ENCODE results near the gene HLA-F.
A peak's percentile ranks its signal among the peaks of the same experiment; 100 is the strongest.

Gene HLA-F

GRCh38 chr6:29710281-29710941 lies 12.8 kb upstream of the HLA-F start:
- Histone ChIP-seq H3K36me3 (ENCODE audit: insufficient read depth, low read length) (no peaks in the 10 kb centered on the region), H3K27ac (no peak overlapping the region), H3K4me3 (no peak overlapping the region), H3K9ac (ENCODE audit: insufficient read length) (no peak overlapping the region), H3K9me3 (ENCODE audit: low read depth, low read length) (no peaks in the 10 kb centered on the region)
- no peak for TF ChIP-seq FOXP2 (optimal IDR thresholded peaks at IDR 0.05; ENCODE audit: control extremely low read depth, extremely low read length, insufficient read depth)
- TF ChIP-seq POLR2AphosphoS5 (IDR thresholded peaks at IDR 0.05; ENCODE audit: borderline replicate concordance, low read depth, low read length) = no peak
- TF ChIP-seq EZH2 (IDR thresholded peaks at IDR 0.05) = no peak
- no peak for DNase-seq (ENCODE audit: low read depth, low spot score)

- no peaks in the 10 kb centered on the region for H3K9me3 ChIP-seq (ENCODE audit: low read depth, low read length)
- H3K9ac ChIP-seq (ENCODE audit: insufficient read length) = no peak overlapping the region
- no peak for TF ChIP-seq FOXP2 (optimal IDR thresholded peaks at IDR 0.05; ENCODE audit: control extremely low read depth, extremely low read length, insufficient read depth)
- no peak for TF ChIP-seq EZH2 (IDR thresholded peaks at IDR 0.05)
- TF ChIP-seq POLR2AphosphoS5 (IDR thresholded peaks at IDR 0.05; ENCODE audit: borderline replicate concordance, low read depth, low read length) = no peak
- H3K4me3 ChIP-seq = no peak overlapping the region
- DNase-seq (ENCODE audit: low read depth, low spot score) = no peak
- H3K36me3 ChIP-seq (ENCODE audit: insufficient read depth, low read length) = no peaks in the 10 kb centered on the region
- no peak overlapping the region for H3K27ac ChIP-seq
Measured at GRCh38 chr6:29720863-29721262, 2.4 kb upstream of the HLA-F start.

GRCh38 chr6:29723666-29724588 lies 693 bp downstream of the HLA-F start:
- Histone ChIP-seq H3K9ac (ENCODE audit: insufficient read length) (peak overlapping the region; percentile 66), H3K4me3 (peak overlapping the region; percentile 88), H3K27ac (no peak overlapping the region), H3K9me3 (ENCODE audit: low read depth, low read length) (no peaks in the 10 kb centered on the region), H3K36me3 (ENCODE audit: insufficient read depth, low read length) (no peaks in the 10 kb centered on the region)
- no peak for DNase-seq (ENCODE audit: low read depth, low spot score)
- TF ChIP-seq EZH2 (IDR thresholded peaks at IDR 0.05) (no peak), POLR2AphosphoS5 (IDR thresholded peaks at IDR 0.05; ENCODE audit: borderline replicate concordance, low read depth, low read length) (no peak), FOXP2 (optimal IDR thresholded peaks at IDR 0.05; ENCODE audit: control extremely low read depth, extremely low read length, insufficient read depth) (no peak)

GRCh38 chr6:29724937-29725869 lies 2.0 kb downstream of the HLA-F start:
- Histone ChIP-seq H3K4me3 (no peak overlapping the region), H3K9ac (ENCODE audit: insufficient read length) (no peak overlapping the region), H3K36me3 (ENCODE audit: insufficient read depth, low read length) (no peaks in the 10 kb centered on the region), H3K9me3 (ENCODE audit: low read depth, low read length) (no peaks in the 10 kb centered on the region), H3K27ac (no peak overlapping the region)
- DNase-seq (ENCODE audit: low read depth, low spot score) = no peak
- TF ChIP-seq POLR2AphosphoS5 (IDR thresholded peaks at IDR 0.05; ENCODE audit: borderline replicate concordance, low read depth, low read length) (no peak), EZH2 (IDR thresholded peaks at IDR 0.05) (no peak), FOXP2 (optimal IDR thresholded peaks at IDR 0.05; ENCODE audit: control extremely low read depth, extremely low read length, insufficient read depth) (no peak)

GRCh38 chr6:29726001-29726400 lies 2.8 kb downstream of the HLA-F start:
- no peak for TF ChIP-seq FOXP2 (optimal IDR thresholded peaks at IDR 0.05; ENCODE audit: control extremely low read depth, extremely low read length, insufficient read depth)
- TF ChIP-seq EZH2 (IDR thresholded peaks at IDR 0.05) = no peak
- no peak for TF ChIP-seq POLR2AphosphoS5 (IDR thresholded peaks at IDR 0.05; ENCODE audit: borderline replicate concordance, low read depth, low read length)
- no peak overlapping the region for H3K4me3 ChIP-seq
- DNase-seq (ENCODE audit: low read depth, low spot score) = no peak
- no peaks in the 10 kb centered on the region for H3K36me3 ChIP-seq (ENCODE audit: insufficient read depth, low read length)
- no peak overlapping the region for H3K27ac ChIP-seq
- no peak overlapping the region for H3K9ac ChIP-seq (ENCODE audit: insufficient read length)
- H3K9me3 ChIP-seq (ENCODE audit: low read depth, low read length) = no peaks in the 10 kb centered on the region

GRCh38 chr6:29726571-29727194 lies 3.4 kb downstream of the HLA-F start:
- no peak for DNase-seq (ENCODE audit: low read depth, low spot score)
- TF ChIP-seq FOXP2 (optimal IDR thresholded peaks at IDR 0.05; ENCODE audit: control extremely low read depth, extremely low read length, insufficient read depth) (no peak), POLR2AphosphoS5 (IDR thresholded peaks at IDR 0.05; ENCODE audit: borderline replicate concordance, low read depth, low read length) (no peak), EZH2 (IDR thresholded peaks at IDR 0.05) (no peak)
- no peak overlapping the region for H3K27ac ChIP-seq
- no peaks in the 10 kb centered on the region for H3K36me3 ChIP-seq (ENCODE audit: insufficient read depth, low read length)
- no peaks in the 10 kb centered on the region for H3K9me3 ChIP-seq (ENCODE audit: low read depth, low read length)
- no peak overlapping the region for H3K4me3 ChIP-seq
- no peak overlapping the region for H3K9ac ChIP-seq (ENCODE audit: insufficient read length)

- Histone ChIP-seq H3K27ac (no peak overlapping the region), H3K9ac (ENCODE audit: insufficient read length) (no peak overlapping the region), H3K36me3 (ENCODE audit: insufficient read depth, low read length) (no peaks in the 10 kb centered on the region), H3K4me3 (no peak overlapping the region), H3K9me3 (ENCODE audit: low read depth, low read length) (no peaks in the 10 kb centered on the region)
- no peak for TF ChIP-seq POLR2AphosphoS5 (IDR thresholded peaks at IDR 0.05; ENCODE audit: borderline replicate concordance, low read depth, low read length)
- no peak for TF ChIP-seq EZH2 (IDR thresholded peaks at IDR 0.05)
- TF ChIP-seq FOXP2 (optimal IDR thresholded peaks at IDR 0.05; ENCODE audit: control extremely low read depth, extremely low read length, insufficient read depth) = no peak
- no peak for DNase-seq (ENCODE audit: low read depth, low spot score)
Measured at GRCh38 chr6:29727637-29728036, 4.4 kb downstream of the HLA-F start.

All from SK-N-MC (cell line).